A549 (cell line): ENCODE results near the gene ACO2. TPM values are rescaled to one million over a fixed set of nuclear protein-coding genes. Genes with fewer than 3 reads are reported as not detected.

Source experiments
- ATAC-seq, 2 experiments: fragments of 200-7000 bp in 1 of 2; fragments of >200 bp in 1 of 2; cut with Nextera tagmentation in 1 of 2; cut with Tn5 transposase in 1 of 2; 3 replicates each; pipeline versions ENCODE4 v1.8.0 to v1.9.1; 2018 to 2020; ENCODE audit warnings: mild to moderate bottlenecking in 1 of 2, moderate library complexity in 1 of 2
- CTCF ChIA-PET: fragments of 300-600 bp; sonication (Branson Sonifier 250); formaldehyde crosslinking; extraction: SDS; loops from one replicate; lab custom pipeline; 2021; ENCODE audit warnings: antibody characterized with exemption, inconsistent platforms; lab: Yijun Ruan, JAX
- POLR2A ChIA-PET: fragments of 350-600 bp; formaldehyde crosslinking; extraction: SDS; loops from one replicate; lab custom pipeline; 2021; ENCODE audit warnings: antibody characterized with exemption, inconsistent platforms; lab: Yijun Ruan, JAX
- DNase-seq, 2 experiments: peaks; one replicate each; pipeline versions ENCODE4 v3.0.0 to v3.0.0-alpha.2; 2011 to 2016; ENCODE audit warnings: low read depth in 1 of 2, low spot score in 1 of 2
- FAIRE-seq: peaks from 2 replicates; lab custom pipeline; 2011; peaks lifted over from hg19 to GRCh38; lab: Jason Lieb, UNC
- H3K27ac ChIP-seq, 2 experiments: fragments of >200 bp; sonication (Bioruptor Twin); formaldehyde crosslinking; 3 replicates each; pipeline ENCODE4 v1.5.1; 2016 to 2017
- H3K4me1 ChIP-seq: fragments of >200 bp; sonication (Bioruptor Twin); formaldehyde crosslinking; 3 replicates; pipeline ENCODE4 v1.6.1; 2016
- H3K4me2 ChIP-seq: fragments of >200 bp; sonication (Bioruptor Twin); formaldehyde crosslinking; 3 replicates; pipeline ENCODE4 v1.6.1; 2016
- H3K4me3 ChIP-seq: fragments of >200 bp; sonication (Bioruptor Twin); formaldehyde crosslinking; 3 replicates; pipeline ENCODE4 v1.5.1; 2016
- H3K9me3 ChIP-seq: fragments of >200 bp; sonication (Bioruptor Twin); formaldehyde crosslinking; 3 replicates; pipeline ENCODE4 v1.6.1; 2016
- BHLHE40 ChIP-seq: IDR thresholded peaks from 2 replicates; pipeline ENCODE4 v1.6.1; 2012; ENCODE audit warnings: low read depth, low read length, inconsistent platforms
- CBX8 ChIP-seq: fragments of 200-600 bp; sonication (generic); IDR thresholded peaks from 2 replicates; pipeline ENCODE4 v1.6.1; 2016
- CEBPB ChIP-seq, 2 experiments: fragments of >200 bp in 1 of 2; sonication (Bioruptor Twin) in 1 of 2; formaldehyde crosslinking in 1 of 2; IDR thresholded peaks; 2 replicates each; pipeline ENCODE4 v1.6.1; 2012 to 2016
- E2F6 ChIP-seq: IDR thresholded peaks from 2 replicates; pipeline ENCODE4 v1.6.1; 2012; ENCODE audit warnings: low read depth, borderline replicate concordance
- EHF ChIP-seq: fragments of 250-450 bp; sonication (Bioruptor Pico); IDR thresholded peaks from 2 replicates; pipeline ENCODE4 v1.5.0; 2020; ENCODE audit warnings: mild to moderate bottlenecking
- EHMT2 ChIP-seq: fragments of 200-600 bp; sonication (generic); IDR thresholded peaks from 2 replicates; pipeline ENCODE4 v1.6.1; 2016; ENCODE audit warnings: antibody characterized with exemption, low read depth, mild to moderate bottlenecking, moderate library complexity
- ELK1 ChIP-seq: fragments of 150-350 bp; IDR thresholded peaks from 2 replicates; pipeline ENCODE4 v1.6.1; 2014; ENCODE audit warnings: low read depth, mild to moderate bottlenecking, low read length
- FOXS1 ChIP-seq: fragments of 250-450 bp; sonication (Bioruptor Pico); IDR thresholded peaks from 2 replicates; pipeline ENCODE4 v1.5.0; 2020; ENCODE audit warnings: mild to moderate bottlenecking, moderate library complexity
- HOXB13 ChIP-seq: fragments of 250-450 bp; sonication (Bioruptor Pico); IDR thresholded peaks from 2 replicates; pipeline ENCODE4 v1.5.0; 2020; ENCODE audit warnings: low read depth, mild to moderate bottlenecking, moderate library complexity
- HOXB5 ChIP-seq: fragments of 250-450 bp; sonication (Bioruptor Pico); IDR thresholded peaks from 2 replicates; pipeline ENCODE4 v1.5.0; 2020; ENCODE audit warnings: mild to moderate bottlenecking, moderate library complexity
- JUN ChIP-seq, 2 experiments: fragments of >200 bp; sonication (Bioruptor Twin); formaldehyde crosslinking; IDR thresholded peaks; 2 replicates in 1 of 2; 3 replicates in 1 of 2; pipeline ENCODE4 v1.6.1; 2016 to 2017
- JUNB ChIP-seq: fragments of >200 bp; sonication (Bioruptor Twin); formaldehyde crosslinking; IDR thresholded peaks from 2 replicates; pipeline ENCODE4 v1.6.1; 2016
- KDM5A ChIP-seq: fragments of 200-600 bp; sonication (generic); IDR thresholded peaks from 2 replicates; pipeline ENCODE4 v1.6.1; 2016; ENCODE audit warnings: antibody characterized with exemption, mild to moderate bottlenecking
- NPAS2 ChIP-seq: fragments of 250-450 bp; sonication (Bioruptor Pico); IDR thresholded peaks from 2 replicates; pipeline ENCODE4 v1.8.0; 2022; ENCODE audit warnings: mild to moderate bottlenecking, moderate library complexity, borderline replicate concordance
- NR3C1 ChIP-seq: fragments of >200 bp; sonication (Bioruptor Twin); formaldehyde crosslinking; IDR thresholded peaks from 3 replicates; pipeline ENCODE4 v1.6.1; 2017
- POLR2A ChIP-seq: IDR thresholded peaks from 2 replicates; pipeline ENCODE4 v1.6.1; 2012; ENCODE audit warnings: mild to moderate bottlenecking, low read length
- POLR2AphosphoS2 ChIP-seq: conservative IDR thresholded peaks from 2 replicates; pipeline ENCODE4 v1.6.1; 2012; ENCODE audit warnings: low read length, improper control_type of control experiment, inconsistent platforms
- RAD21 ChIP-seq, 2 experiments: fragments of >200 bp in 1 of 2; sonication (Bioruptor Twin) in 1 of 2; formaldehyde crosslinking in 1 of 2; IDR thresholded peaks in 1 of 2; conservative IDR thresholded peaks in 1 of 2; 2 replicates in 1 of 2; 3 replicates in 1 of 2; pipeline ENCODE4 v1.6.1; 2012 to 2018; ENCODE audit warnings: inconsistent platforms in 1 of 2
- RARB ChIP-seq: fragments of 250-450 bp; sonication (Bioruptor Pico); IDR thresholded peaks from 2 replicates; pipeline ENCODE4 v1.8.0; 2021; ENCODE audit warnings: mild to moderate bottlenecking, moderate library complexity
- RCOR1 ChIP-seq: fragments of 150-350 bp; IDR thresholded peaks from 2 replicates; pipeline ENCODE4 v1.6.1; 2014; ENCODE audit warnings: antibody characterized with exemption, low read length, low read depth
- RFX5 ChIP-seq: fragments of 450-650 bp; IDR thresholded peaks from 2 replicates; pipeline ENCODE4 v1.7.1; 2014; ENCODE audit warnings: antibody characterized with exemption, mild to moderate bottlenecking, moderate library complexity
- RNF2 ChIP-seq: fragments of 200-600 bp; sonication (generic); IDR thresholded peaks from 2 replicates; pipeline ENCODE4 v1.6.1; 2016; ENCODE audit warnings: low read depth, mild to moderate bottlenecking, antibody characterized with exemption, moderate library complexity, borderline replicate concordance
- SREBF2 ChIP-seq: fragments of 450-650 bp; IDR thresholded peaks from 2 replicates; pipeline ENCODE4 v1.6.1; 2014; ENCODE audit warnings: mild to moderate bottlenecking, moderate library complexity
- TFCP2L1 ChIP-seq: fragments of 250-450 bp; sonication (Bioruptor Pico); IDR thresholded peaks from 2 replicates; pipeline ENCODE4 v1.5.0; 2021; ENCODE audit warnings: mild to moderate bottlenecking
- ZC3H11A ChIP-seq: fragments of 450-650 bp; IDR thresholded peaks from 2 replicates; pipeline ENCODE4 v1.6.1; 2014; ENCODE audit warnings: antibody characterized with exemption, mild to moderate bottlenecking
- ZFP36 ChIP-seq: fragments of 450-650 bp; IDR thresholded peaks from 2 replicates; pipeline ENCODE4 v1.6.1; 2014; ENCODE audit warnings: borderline replicate concordance; ENCODE audit not compliant: partially characterized antibody
- ZNF302 ChIP-seq: fragments of 250-450 bp; sonication (Bioruptor Pico); IDR thresholded peaks from 2 replicates; pipeline ENCODE4 v1.9.0; 2021; ENCODE audit warnings: inconsistent platforms, mild to moderate bottlenecking, moderate library complexity
- ZSCAN20 ChIP-seq: fragments of 250-450 bp; sonication (Bioruptor Pico); IDR thresholded peaks from 2 replicates; pipeline ENCODE4 v1.8.0; 2022; ENCODE audit warnings: mild to moderate bottlenecking, moderate library complexity
- WGBS: methylation state at CpG from one replicate; pipeline ENCODE4 v1.1.6; 2017; ENCODE audit errors: missing lambda C conversion rate; 5-methylcytosine and 5-hydroxymethylcytosine counted together
- polyA plus RNA-seq, 4 experiments: library from polyadenylated mRNA; depleted of rRNA in 3 of 4; stranded (reverse); fragments of >200 nt; fragmentation: RNase III in 1 of 4; extraction: RNeasy Plus Mini Kit Qiagen cat#74134 plus additional on column Dnase treatment in 1 of 4; gene quantifications; 2 replicates in 3 of 4; 3 replicates in 1 of 4; pipeline ENCODE4 v1.2.3, GENCODE V29; 2011 to 2017
- TF ChIP-seq, protein P1 (sequence below): fragments of >200 bp; sonication (Bioruptor Twin); formaldehyde crosslinking; IDR thresholded peaks from 3 replicates; pipeline ENCODE4 v1.5.1; 2016

ACO2 gene
- polyA plus RNA-seq, 2 of the 4 experiments (the other 2 are of a cell fraction) = 30.7 to 43.7 TPM

GRCh38 chr22:41491374-41492100 lies 22.6 kb downstream of the ACO2 start:
- FAIRE-seq (no peak), DNase-seq (no peak), ATAC-seq (no peak)
- no peaks in the 10 kb centered on the region for H3K4me1 ChIP-seq
- WGBS = 94% methylated on average over 5 of the region's 5 CpGs
- TF ChIP-seq ZNF302 (CRISPR knock-in tag) = no peak
- no peak for TF ChIP-seq HOXB5
- TF ChIP-seq RARB = no peak
- no peak for TF ChIP-seq HOXB13 (CRISPR knock-in tag)
- no peak for TF ChIP-seq RAD21 (conservative IDR thresholded peaks at IDR 0.05 in 1 of 2, IDR thresholded peaks at IDR 0.05 in 1 of 2)
- TF ChIP-seq ELK1 = no peak
- TF ChIP-seq, protein P1, sequence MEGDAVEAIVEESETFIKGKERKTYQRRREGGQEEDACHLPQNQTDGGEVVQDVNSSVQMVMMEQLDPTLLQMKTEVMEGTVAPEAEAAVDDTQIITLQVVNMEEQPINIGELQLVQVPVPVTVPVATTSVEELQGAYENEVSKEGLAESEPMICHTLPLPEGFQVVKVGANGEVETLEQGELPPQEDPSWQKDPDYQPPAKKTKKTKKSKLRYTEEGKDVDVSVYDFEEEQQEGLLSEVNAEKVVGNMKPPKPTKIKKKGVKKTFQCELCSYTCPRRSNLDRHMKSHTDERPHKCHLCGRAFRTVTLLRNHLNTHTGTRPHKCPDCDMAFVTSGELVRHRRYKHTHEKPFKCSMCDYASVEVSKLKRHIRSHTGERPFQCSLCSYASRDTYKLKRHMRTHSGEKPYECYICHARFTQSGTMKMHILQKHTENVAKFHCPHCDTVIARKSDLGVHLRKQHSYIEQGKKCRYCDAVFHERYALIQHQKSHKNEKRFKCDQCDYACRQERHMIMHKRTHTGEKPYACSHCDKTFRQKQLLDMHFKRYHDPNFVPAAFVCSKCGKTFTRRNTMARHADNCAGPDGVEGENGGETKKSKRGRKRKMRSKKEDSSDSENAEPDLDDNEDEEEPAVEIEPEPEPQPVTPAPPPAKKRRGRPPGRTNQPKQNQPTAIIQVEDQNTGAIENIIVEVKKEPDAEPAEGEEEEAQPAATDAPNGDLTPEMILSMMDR = no peak
- no peak for TF ChIP-seq BHLHE40
- TF ChIP-seq ZFP36 = no peak
- no peak for TF ChIP-seq KDM5A
- TF ChIP-seq TFCP2L1 (CRISPR knock-in tag) = no peak
- TF ChIP-seq NPAS2 (CRISPR knock-in tag) = no peak
- no peak for TF ChIP-seq FOXS1 (CRISPR knock-in tag)
- no peak for TF ChIP-seq CBX8
- TF ChIP-seq POLR2AphosphoS2 = no peak
- no peak for TF ChIP-seq NR3C1
- TF ChIP-seq CEBPB (IDR thresholded peaks at IDR 0.05) = no peak
- no peak for TF ChIP-seq SREBF2
- no peak for TF ChIP-seq ZSCAN20
- TF ChIP-seq RFX5 = no peak
- H3K4me3 ChIP-seq = no peak overlapping the region
- H3K27ac ChIP-seq = no peak overlapping the region
- POLR2A ChIA-PET = no interaction called here
- no peak overlapping the region for H3K4me2 ChIP-seq
- CTCF ChIA-PET = interaction anchor here (0.6 to 3.2 kb wide), 4 partner anchors 26 to 430 kb away, joined by 3 to 12 read pairs (median 4); no protein-coding TSS in a partner anchor
- no peaks in the 10 kb centered on the region for H3K9me3 ChIP-seq

- Histone ChIP-seq H3K4me1 (no peaks in the 10 kb centered on the region), H3K4me2 (no peak overlapping the region), H3K27ac (no peak overlapping the region), H3K4me3 (no peak overlapping the region), H3K9me3 (no peaks in the 10 kb centered on the region)
- DNase-seq (no peak), ATAC-seq (no peak), FAIRE-seq (no peak)
- TF ChIP-seq EHMT2 = no peak
- no peak for TF ChIP-seq BHLHE40
- TF ChIP-seq E2F6 = no peak
- TF ChIP-seq FOXS1 (CRISPR knock-in tag) = no peak
- TF ChIP-seq JUN (IDR thresholded peaks at IDR 0.05) = no peak
- TF ChIP-seq RNF2 = no peak
- no peak for TF ChIP-seq HOXB13 (CRISPR knock-in tag)
- no peak for TF ChIP-seq EHF
- TF ChIP-seq CEBPB (IDR thresholded peaks at IDR 0.05) = no peak
- no peak for TF ChIP-seq TFCP2L1 (CRISPR knock-in tag)
- no peak for TF ChIP-seq ELK1
- no peak for TF ChIP-seq JUNB
- TF ChIP-seq NPAS2 (CRISPR knock-in tag) = no peak
- no peak for TF ChIP-seq POLR2A
- no peak for TF ChIP-seq RCOR1
- TF ChIP-seq ZC3H11A = no peak
- ChIA-PET CTCF (interaction anchor here (6.2 kb wide), 1 partner anchor 19 kb away, joined by 38 read pairs; no protein-coding TSS in a partner anchor), POLR2A (no interaction called here)
- WGBS = 93% methylated on average over 5 of the region's 6 CpGs
These were observed 29.5 kb downstream of the ACO2 start for GRCh38 chr22:41498303-41498835.
